HFFc6 (cell line): ENCODE data around the gene TIMM44. TPM values are rescaled to one million over a fixed set of nuclear protein-coding genes. Genes with fewer than 3 reads are reported as not detected.

ENCODE experiments used
- DNase-seq: peaks from one replicate; pipeline ENCODE4 v3.0.0-alpha.2; 2018
- H3K27ac Mint-ChIP-seq: 2 replicates; pipeline ENCODE4 v1.8.0; 2020; ENCODE audit warnings: mild to moderate bottlenecking, mixed read lengths
- H3K27me3 Mint-ChIP-seq: 2 replicates; pipeline ENCODE4 v1.8.0; 2021; ENCODE audit warnings: mild to moderate bottlenecking, moderate library complexity, mixed read lengths; ENCODE audit not compliant: insufficient read depth
- H3K36me3 Mint-ChIP-seq: 2 replicates; pipeline ENCODE4 v1.8.0; 2021; ENCODE audit warnings: low read depth, mixed read lengths
- H3K4me1 Mint-ChIP-seq: 2 replicates; pipeline ENCODE4 v1.8.0; 2020; ENCODE audit warnings: low read depth, mixed read lengths
- H3K4me3 Mint-ChIP-seq: 2 replicates; pipeline ENCODE4 v1.8.0; 2020; ENCODE audit warnings: mild to moderate bottlenecking, moderate library complexity, mixed read lengths
- H3K9me3 Mint-ChIP-seq: 2 replicates; pipeline ENCODE4 v1.8.0; 2020; ENCODE audit warnings: mild to moderate bottlenecking, mixed read lengths
- CTCF ChIP-seq: fragments of 200-600 bp; sonication (generic); IDR thresholded peaks from 2 replicates; pipeline ENCODE4 v1.5.0; 2021; ENCODE audit warnings: antibody characterized with exemption, mild to moderate bottlenecking
- total RNA-seq, 6 experiments: library from RNA; stranded (reverse); fragmentation: NEBNext Ultra II Directional; extraction: Animal tissue kit (Norgen Biotek cat#: 25700); gene quantifications; 2 replicates in 1 of 6; 3 replicates in 5 of 6; pipeline ENCODE4 v1.2.3, GENCODE V29; 2021

Gene TIMM44
- total RNA-seq, 6 experiments from 2014 or later, result 42.9 to 53.5 (median 46.1) TPM

GRCh38 chr19:7986321-7987113 lies 43.1 kb upstream of the TIMM44 start:
- DNase-seq, result peak; percentile 73
- Mint-ChIP-seq H3K27me3 (peaks cover 3% of the 10 kb centered on the region), H3K27ac (peak overlapping the region; percentile 47), H3K4me1 (peaks cover 40% of the 10 kb centered on the region), H3K36me3 (peaks cover 25% of the 10 kb centered on the region), H3K9me3 (no peaks in the 10 kb centered on the region), H3K4me3 (no peak overlapping the region)
- no peak for TF ChIP-seq CTCF

DNA sequence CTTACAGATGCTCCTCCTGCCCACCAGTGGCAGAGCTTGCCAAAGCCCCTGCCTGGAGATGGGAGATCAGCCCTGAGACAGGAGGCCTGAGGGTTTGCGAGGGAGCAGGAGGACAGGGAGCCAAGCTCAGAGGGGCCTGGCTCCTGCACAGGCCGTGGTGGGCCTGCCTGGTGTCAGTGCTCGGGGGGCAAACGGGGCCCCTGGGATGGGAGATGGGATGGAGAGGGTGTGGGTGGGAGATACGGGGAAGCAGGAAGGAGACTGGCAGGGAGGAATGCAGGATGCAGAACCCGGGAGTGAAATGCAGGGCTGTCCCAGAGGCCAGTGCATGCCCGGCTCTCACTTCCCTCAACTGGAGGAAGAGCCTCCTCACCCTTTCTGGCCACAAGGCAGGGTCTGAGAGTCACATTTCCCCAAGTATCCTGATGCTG lies 42.0 kb upstream of the TIMM44 start:
- peaks cover 3% of the 10 kb centered on the region for H3K27me3 Mint-ChIP-seq
- TF ChIP-seq CTCF, result no peak
- DNase-seq, result no peak
- no peak overlapping the region for H3K4me3 Mint-ChIP-seq
- H3K36me3 Mint-ChIP-seq, result peaks cover 26% of the 10 kb centered on the region
- H3K4me1 Mint-ChIP-seq, result peaks cover 40% of the 10 kb centered on the region
- H3K27ac Mint-ChIP-seq, result no peak overlapping the region
- no peaks in the 10 kb centered on the region for H3K9me3 Mint-ChIP-seq

GRCh38 chr19:7983995-7984837 lies 40.8 kb upstream of the TIMM44 start:
- DNase-seq, result no peak
- TF ChIP-seq CTCF, result no peak
- no peak overlapping the region for H3K4me3 Mint-ChIP-seq

DNA sequence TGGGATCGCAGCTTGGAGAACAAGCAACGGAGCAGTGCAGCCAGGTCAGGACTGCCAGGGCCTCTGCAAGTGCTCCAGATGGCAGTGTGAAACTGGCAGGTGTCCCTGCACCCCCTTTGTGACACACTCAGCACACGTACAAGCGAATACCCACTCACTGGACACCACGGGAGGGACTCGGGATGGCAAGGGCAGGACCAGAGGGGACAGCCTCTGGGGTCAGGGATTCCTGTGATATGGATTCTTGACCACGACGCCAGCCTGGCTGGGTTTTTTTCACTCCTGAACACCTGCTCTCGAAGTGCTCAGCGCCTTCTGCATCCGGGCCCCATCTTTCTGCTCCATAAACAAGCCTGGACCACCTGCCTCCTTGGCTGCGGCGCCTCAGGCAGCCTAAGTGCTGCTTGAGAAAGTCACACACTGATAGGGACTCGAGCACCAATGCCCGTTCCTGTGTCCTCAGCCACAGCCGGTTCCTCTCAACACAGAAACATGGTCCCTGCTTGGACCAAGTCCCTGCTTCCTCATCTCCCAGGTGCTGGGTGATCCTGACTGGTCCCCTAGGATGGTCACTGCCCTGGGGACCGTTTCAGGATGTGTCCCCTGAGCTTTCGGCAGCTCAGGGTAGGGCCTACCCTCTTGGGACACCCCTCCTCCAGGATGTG lies 40.0 kb upstream of the TIMM44 start:
- no peak for TF ChIP-seq CTCF
- Mint-ChIP-seq H3K4me1 (peaks cover 31% of the 10 kb centered on the region), H3K9me3 (no peaks in the 10 kb centered on the region), H3K4me3 (no peak overlapping the region), H3K27ac (0 out of 2 replicates have a peak overlapping the region, but pooled peaks have one; percentile 42), H3K36me3 (peaks cover 24% of the 10 kb centered on the region), H3K27me3 (peaks cover 3% of the 10 kb centered on the region)
- DNase-seq, result no peak

More at GRCh38 chr19:7983995-7984837, 40.8 kb upstream of the TIMM44 start:
- 0 out of 2 replicates have a peak overlapping the region, but pooled peaks have one; percentile 42 for H3K27ac Mint-ChIP-seq
- peaks cover 34% of the 10 kb centered on the region for H3K4me1 Mint-ChIP-seq
- peaks cover 3% of the 10 kb centered on the region for H3K27me3 Mint-ChIP-seq
- H3K9me3 Mint-ChIP-seq, result no peaks in the 10 kb centered on the region
- peaks cover 26% of the 10 kb centered on the region for H3K36me3 Mint-ChIP-seq

DNA sequence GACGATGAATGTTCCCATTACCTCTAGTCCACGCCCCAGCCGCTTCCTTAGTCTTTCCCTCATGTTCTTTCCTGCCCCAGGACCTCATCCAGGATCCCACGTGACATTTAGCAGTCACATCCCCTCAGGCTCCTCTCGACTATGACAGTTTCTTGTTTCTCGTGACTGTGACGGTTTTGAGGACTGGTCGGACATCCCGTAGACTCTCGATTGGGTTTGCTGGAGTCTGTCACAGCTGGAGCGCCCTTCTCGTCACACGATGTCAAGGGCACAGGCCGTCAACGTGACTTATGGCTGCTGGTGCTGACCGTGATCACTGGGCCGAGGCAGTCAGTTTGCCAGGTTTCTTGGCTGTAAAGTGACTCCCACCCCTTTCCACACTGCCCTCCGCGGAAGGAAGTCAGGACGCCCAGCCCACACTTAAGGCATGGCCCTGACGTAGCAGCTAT lies 39.2 kb upstream of the TIMM44 start:
- H3K36me3 Mint-ChIP-seq, result peaks cover 16% of the 10 kb centered on the region
- no peak for TF ChIP-seq CTCF
- no peaks in the 10 kb centered on the region for H3K9me3 Mint-ChIP-seq
- H3K27ac Mint-ChIP-seq, result no peak overlapping the region
- H3K27me3 Mint-ChIP-seq, result peaks cover 3% of the 10 kb centered on the region
- no peak overlapping the region for H3K4me3 Mint-ChIP-seq
- peaks cover 25% of the 10 kb centered on the region for H3K4me1 Mint-ChIP-seq
- DNase-seq, result no peak
